K562 (cell line): ENCODE measurements around the gene WIF1. TPM values are rescaled to one million over a fixed set of nuclear protein-coding genes. Genes with fewer than 3 reads are reported as not detected.

Experiments
- ATAC-seq: fragments of 200-7000 bp; cut with Tn5 transposase; 3 replicates; pipeline ENCODE4 v1.9.1; 2020; ENCODE audit warnings: moderate library complexity
- BruUV-seq: library from RNA; stranded (reverse); fragments of 400-500 nt; replicated peaks from 2 replicates; lab custom pipeline; 2021; lab: Mats Ljungman, UMichigan
- CTCF ChIA-PET: fragments of 300-600 bp; formaldehyde crosslinking; extraction: SDS; loops from one replicate; lab custom pipeline; 2021; ENCODE audit warnings: low intra/inter-chr PET ratio; lab: Yijun Ruan, JAX
- POLR2A ChIA-PET: fragments of 300-600, 350-650 bp; sonication (Branson Sonifier 250); formaldehyde crosslinking; extraction: SDS; loops from one replicate; lab custom pipeline; 2021; ENCODE audit warnings: antibody characterized with exemption, inconsistent platforms; lab: Yijun Ruan, JAX
- DNase-seq, 4 experiments: peaks; one replicate each; pipeline versions ENCODE4 v3.0.0 to v3.0.0-alpha.2; 2011 to 2018; ENCODE audit warnings: low spot score in 3 of 4, mixed read lengths in 3 of 4; ENCODE audit errors: extremely low read depth in 1 of 4
- FAIRE-seq: peaks from 2 replicates; lab custom pipeline; 2011; peaks lifted over from hg19 to GRCh38; lab: Jason Lieb, UNC
- H2AFZ ChIP-seq: 2 replicates; pipeline ENCODE4 v1.6.0; 2011; ENCODE audit warnings: low read depth, low read length, control low read depth, inconsistent platforms
- H3K27ac ChIP-seq: fragments of 200-600 bp; 3 replicates; pipeline ENCODE4 v1.8.0; 2011; ENCODE audit warnings: low read depth, mild to moderate bottlenecking, control low read depth, inconsistent platforms, low read length, moderate library complexity, mixed read lengths; ENCODE audit errors: extremely low read depth
- H3K27me3 ChIP-seq, 2 experiments: fragments of 300-600 bp in 1 of 2; 2 replicates in 1 of 2; 3 replicates in 1 of 2; pipeline versions ENCODE4 v1.6.0 to v1.8.0; 2011; ENCODE audit warnings: inconsistent platforms in 2 of 2, low read length in 2 of 2, mild to moderate bottlenecking in 1 of 2, mixed read lengths in 1 of 2, moderate library complexity in 1 of 2; ENCODE audit not compliant: control insufficient read depth in 2 of 2, insufficient read depth in 2 of 2
- H3K36me3 ChIP-seq: fragments of 300-600 bp; 3 replicates; pipeline ENCODE4 v1.8.0; 2011; ENCODE audit warnings: mild to moderate bottlenecking, low read length, inconsistent platforms; ENCODE audit not compliant: control insufficient read depth, insufficient read depth
- H3K4me1 ChIP-seq, 2 experiments: fragments of 200-600 bp in 1 of 2; replicated peaks in 1 of 2; 2 replicates in 1 of 2; 3 replicates in 1 of 2; pipeline versions ENCODE4 v1.5.1 to v1.8.0; 2011; ENCODE audit warnings: inconsistent platforms in 2 of 2, low read length in 2 of 2, mild to moderate bottlenecking in 1 of 2, mixed read lengths in 1 of 2, moderate library complexity in 1 of 2; ENCODE audit not compliant: control insufficient read depth in 2 of 2, insufficient read depth in 2 of 2
- H3K4me2 ChIP-seq: 2 replicates; pipeline ENCODE4 v1.6.1; 2011; ENCODE audit warnings: low read length, control low read depth, inconsistent platforms, mixed read lengths; ENCODE audit not compliant: insufficient read depth
- H3K4me3 ChIP-seq: fragments of 200-600 bp; sonication (generic), shearing (Covaris generic); 2 replicates; pipeline ENCODE4 v1.5.1; 2016; ENCODE audit warnings: control low read depth, inconsistent platforms
- H3K79me2 ChIP-seq: fragments of 200-600 bp; 3 replicates; pipeline ENCODE4 v1.8.0; 2011; ENCODE audit warnings: low read length, inconsistent platforms; ENCODE audit not compliant: control insufficient read depth, insufficient read depth
- H3K9ac ChIP-seq, 2 experiments: 2 replicates each; pipeline versions ENCODE4 v1.6.0 to v1.6.1; 2011; ENCODE audit warnings: low read depth in 2 of 2, low read length in 2 of 2, control low read depth in 1 of 2, inconsistent platforms in 1 of 2, mild to moderate bottlenecking in 1 of 2, mixed read lengths in 1 of 2; ENCODE audit not compliant: insufficient read depth in 1 of 2
- H3K9me1 ChIP-seq: one replicate; pipeline ENCODE4 v1.6.0; 2011; ENCODE audit warnings: inconsistent platforms, mild to moderate bottlenecking, low read length, moderate library complexity; ENCODE audit not compliant: control insufficient read depth, insufficient read depth
- H3K9me3 ChIP-seq: replicated peaks from 2 replicates; pipeline ENCODE4 v1.5.1; 2011; ENCODE audit warnings: low read depth, low read length, inconsistent platforms; ENCODE audit not compliant: control insufficient read depth, insufficient read depth
- H4K20me1 ChIP-seq: replicated peaks from 2 replicates; pipeline ENCODE4 v1.6.1; 2011; ENCODE audit warnings: low read length, inconsistent platforms, mixed read lengths; ENCODE audit not compliant: control insufficient read depth, insufficient read depth
- CAMTA2 ChIP-seq: fragments of 250-450 bp; sonication (Bioruptor Pico); conservative IDR thresholded peaks from 2 replicates; pipeline ENCODE4 v1.5.1; 2022
- ETV1 ChIP-seq: fragments of 450-650 bp; conservative IDR thresholded peaks from 2 replicates; pipeline ENCODE4 v1.6.1; 2016; ENCODE audit warnings: missing genetic modification characterization, control low read depth, low read depth, missing compliant biosample characterization
- JUNB ChIP-seq: fragments of 450-650 bp; formaldehyde crosslinking; conservative IDR thresholded peaks from 2 replicates; pipeline ENCODE4 v1.4.0; 2020; ENCODE audit warnings: mild to moderate bottlenecking
- RAD21 ChIP-seq, 2 experiments: fragments of 250-450 bp in 1 of 2; fragments of 450-650 bp in 1 of 2; sonication (Bioruptor Pico) in 1 of 2; formaldehyde crosslinking in 1 of 2; IDR thresholded peaks in 1 of 2; conservative IDR thresholded peaks in 1 of 2; 2 replicates each; pipeline versions ENCODE4 v1.4.0 to v1.8.0; 2020 to 2022; ENCODE audit warnings: mild to moderate bottlenecking in 2 of 2, moderate library complexity in 1 of 2
- in situ Hi-C: fragments of 300-500 bp; cut with MboI; formaldehyde crosslinking; loops from 4 replicates; pipeline ENCODE4 v1.15.0; 2018; ENCODE audit warnings: inconsistent platforms, mixed read lengths
- intact Hi-C: fragments of 100-400 bp; cut with micrococcal nuclease; formaldehyde crosslinking; loops from 2 replicates; pipeline ENCODE4 v1.14.2; 2022
- polyA plus RNA-seq, 8 experiments: library from polyadenylated mRNA; depleted of rRNA in 4 of 8; stranded (reverse) in 5 of 8; unstranded in 3 of 8; fragments of >200 nt; fragmentation: Nextera tagmentation in 2 of 8; fragmentation: Illumina TruSeq in 1 of 8; extraction: Ambion mirVana in 2 of 8; extraction: Trizol in 1 of 8; gene quantifications; 2 replicates each; pipeline versions ENCODE4 v1.2.1 to v1.2.3, GENCODE V29; 2011 to 2014; ENCODE audit warnings: inconsistent platforms in 1 of 8, missing spikeins in 1 of 8
- total RNA-seq, 7 experiments: library from RNA; depleted of rRNA in 6 of 7; stranded (reverse); fragments of >200 nt in 6 of 7; fragmentation: Illumina TruSeq in 2 of 7; extraction: Trizol in 2 of 7; gene quantifications; 2 replicates each; pipeline versions ENCODE4 v1.2.1 to v1.2.3, GENCODE V29; 2011 to 2021; ENCODE audit warnings: low replicate concordance in 1 of 7
- TF ChIP-seq, protein P1 (sequence below), 3 experiments: IDR thresholded peaks in 2 of 3; conservative IDR thresholded peaks in 1 of 3; 2 replicates each; pipeline ENCODE4 v1.5.1; 2011 to 2012; ENCODE audit warnings: low read length in 3 of 3, mild to moderate bottlenecking in 3 of 3, control low read depth in 2 of 3, improper control_type of control experiment in 1 of 3, inconsistent platforms in 1 of 3, low read depth in 1 of 3, mixed read lengths in 1 of 3, moderate library complexity in 1 of 3; ENCODE audit not compliant: insufficient read depth in 2 of 3

Gene WIF1
- total and polyA plus RNA-seq, 9 of the 15 experiments (the other 6 are each of a cell fraction or from before 2014, with no cell fraction given), result not detected

DNA sequence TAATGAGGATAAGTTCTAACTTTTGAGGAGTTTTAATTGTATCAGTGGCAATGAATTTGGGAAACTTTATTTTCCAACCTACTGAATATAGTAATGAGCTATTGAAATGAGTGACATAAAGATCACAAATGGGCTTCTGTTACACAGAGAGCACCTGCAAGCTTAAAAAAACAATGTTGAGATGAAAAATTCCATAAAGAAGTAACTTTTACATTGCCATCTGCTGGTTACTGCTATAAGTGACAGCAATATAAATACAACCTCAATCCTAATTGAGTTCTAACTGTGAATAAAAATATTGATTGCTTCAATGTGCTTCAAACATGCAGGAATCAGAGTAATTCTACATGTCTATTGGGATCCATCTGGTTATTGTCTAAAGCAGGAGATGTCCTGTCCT is 14.2 kb downstream of the WIF1 start:
- intact Hi-C loops (no loop called here), in situ Hi-C loops (no loop called here)
- no peaks in the 10 kb centered on the region for H4K20me1 ChIP-seq
- H3K9me3 ChIP-seq, result no peaks in the 10 kb centered on the region
- no TSS peak for BruUV-seq
- H2AFZ ChIP-seq, result no peak overlapping the region
- no peaks in the 10 kb centered on the region for H3K27me3 ChIP-seq
- no peaks in the 10 kb centered on the region for H3K9me1 ChIP-seq
- FAIRE-seq (no peak), ATAC-seq (no peak), DNase-seq (no peak)
- H3K4me1 ChIP-seq, result no peaks in the 10 kb centered on the region
- TF ChIP-seq ETV1 (tag), result no peak
- TF ChIP-seq, protein P1, sequence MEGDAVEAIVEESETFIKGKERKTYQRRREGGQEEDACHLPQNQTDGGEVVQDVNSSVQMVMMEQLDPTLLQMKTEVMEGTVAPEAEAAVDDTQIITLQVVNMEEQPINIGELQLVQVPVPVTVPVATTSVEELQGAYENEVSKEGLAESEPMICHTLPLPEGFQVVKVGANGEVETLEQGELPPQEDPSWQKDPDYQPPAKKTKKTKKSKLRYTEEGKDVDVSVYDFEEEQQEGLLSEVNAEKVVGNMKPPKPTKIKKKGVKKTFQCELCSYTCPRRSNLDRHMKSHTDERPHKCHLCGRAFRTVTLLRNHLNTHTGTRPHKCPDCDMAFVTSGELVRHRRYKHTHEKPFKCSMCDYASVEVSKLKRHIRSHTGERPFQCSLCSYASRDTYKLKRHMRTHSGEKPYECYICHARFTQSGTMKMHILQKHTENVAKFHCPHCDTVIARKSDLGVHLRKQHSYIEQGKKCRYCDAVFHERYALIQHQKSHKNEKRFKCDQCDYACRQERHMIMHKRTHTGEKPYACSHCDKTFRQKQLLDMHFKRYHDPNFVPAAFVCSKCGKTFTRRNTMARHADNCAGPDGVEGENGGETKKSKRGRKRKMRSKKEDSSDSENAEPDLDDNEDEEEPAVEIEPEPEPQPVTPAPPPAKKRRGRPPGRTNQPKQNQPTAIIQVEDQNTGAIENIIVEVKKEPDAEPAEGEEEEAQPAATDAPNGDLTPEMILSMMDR (IDR thresholded peaks at IDR 0.05 in 2 of 3, conservative IDR thresholded peaks at IDR 0.05 in 1 of 3; ENCODE audit: insufficient read depth in 2 of 3, low read depth in 1 of 3, low read length in 3 of 3), result peak in 1 of 3 experiments; percentile 31; a peak in 1 of 6 replicates
- no peak for TF ChIP-seq CAMTA2 (CRISPR knock-in tag)
- no peak for TF ChIP-seq JUNB (CRISPR knock-in tag)
- TF ChIP-seq RAD21 (CRISPR knock-in tag; conservative IDR thresholded peaks at IDR 0.05 in 1 of 2, IDR thresholded peaks at IDR 0.05 in 1 of 2), result peak in 1 of 2 experiments; percentile 29; a peak in 1 of 4 replicates
- no peak overlapping the region for H3K27ac ChIP-seq
- H3K4me2 ChIP-seq, result no peak overlapping the region
- H3K79me2 ChIP-seq, result no peaks in the 10 kb centered on the region
- H3K9ac ChIP-seq, result no peak overlapping the region
- H3K4me3 ChIP-seq, result no peak overlapping the region
- ChIA-PET POLR2A (interaction anchor here (1.1 kb wide), 1 partner anchor 11 kb away, joined by 6 read pairs; no protein-coding TSS in a partner anchor), CTCF (no interaction called here)
- no peaks in the 10 kb centered on the region for H3K36me3 ChIP-seq
